ENCODE results near the gene VAMP3.

The VAMP3 gene

DNA sequence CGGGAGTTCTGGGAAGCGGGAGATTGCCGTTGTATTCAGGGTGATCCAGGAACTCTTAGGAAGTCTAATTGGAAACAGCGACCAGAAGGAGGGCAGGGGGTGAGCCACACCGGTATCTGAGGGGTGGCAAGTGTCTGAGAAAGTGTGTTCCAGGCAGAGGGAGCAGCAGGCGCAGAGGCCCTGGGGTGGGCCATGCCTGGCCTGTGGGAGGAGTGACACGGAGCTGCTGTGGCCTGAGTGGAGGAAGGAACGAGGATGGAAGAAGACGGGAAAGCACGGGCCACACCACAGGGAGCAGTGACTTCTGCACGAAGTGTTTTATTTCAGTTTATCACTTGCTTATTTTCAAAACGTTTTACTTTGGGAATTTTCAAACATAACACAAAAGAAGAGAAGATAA lies 24.3 kb downstream of the VAMP3 start:
- Histone ChIP-seq H3K27ac (ENCODE audit: low read depth, low read length) (no peak overlapping the region), H3K36me3 (ENCODE audit: control insufficient read depth in 5 of 5, insufficient read depth in 5 of 5, low read length in 5 of 5) (peaks cover 37 to 86% (median 76%) of the 10 kb centered on the region in 5 donors), H3K9me3 (ENCODE audit: control insufficient read depth in 5 of 5, low read length in 5 of 5) (peaks cover 0 to 5% (median 2%) of the 10 kb centered on the region in 5 donors), H3K9ac (ENCODE audit: low read length in 5 of 5) (no peak overlapping the region), H3K4me1 (ENCODE audit: control insufficient read depth in 5 of 5, insufficient read depth in 5 of 5, low read length in 5 of 5) (no peaks in the 10 kb centered on the region), H3K4me3 (ENCODE audit: low read depth in 1 of 5, low read length in 5 of 5) (no peak overlapping the region), H3K27me3 (ENCODE audit: control insufficient read depth in 5 of 5, insufficient read depth in 4 of 5, low read length in 5 of 5) (no peaks in the 10 kb centered on the region)

DNA sequence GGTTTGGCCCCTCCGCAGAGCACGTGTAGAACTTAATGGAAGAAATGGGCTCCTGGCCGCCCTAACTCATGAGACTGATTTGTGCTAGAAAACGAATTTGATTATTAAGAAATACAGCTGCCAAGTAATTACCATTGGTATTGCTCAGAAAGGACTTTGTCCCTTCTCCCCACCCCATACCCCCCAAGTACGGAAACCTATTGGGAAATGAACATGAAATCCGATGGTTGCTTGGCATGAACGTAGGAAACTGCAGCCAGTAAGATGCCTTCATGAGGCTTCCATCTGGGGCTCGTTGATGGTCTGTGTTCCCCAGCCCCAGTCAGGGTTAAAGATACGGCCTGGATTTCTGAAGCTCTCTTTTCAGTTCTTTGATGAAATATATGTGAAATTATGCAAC lies 34.4 kb downstream of the VAMP3 start:
- H3K27ac ChIP-seq (ENCODE audit: low read depth, low read length): no peak overlapping the region
- no peaks in the 10 kb centered on the region for H3K9me3 ChIP-seq (ENCODE audit: control insufficient read depth in 5 of 5, low read length in 5 of 5)
- H3K4me1 ChIP-seq (ENCODE audit: control insufficient read depth in 5 of 5, insufficient read depth in 5 of 5, low read length in 5 of 5): no peaks in the 10 kb centered on the region
- peaks cover 50 to 89% (median 86%) of the 10 kb centered on the region in 5 donors for H3K36me3 ChIP-seq (ENCODE audit: control insufficient read depth in 5 of 5, insufficient read depth in 5 of 5, low read length in 5 of 5)
- H3K4me3 ChIP-seq (ENCODE audit: low read depth in 1 of 5, low read length in 5 of 5): no peak overlapping the region
- no peaks in the 10 kb centered on the region for H3K27me3 ChIP-seq (ENCODE audit: control insufficient read depth in 5 of 5, insufficient read depth in 4 of 5, low read length in 5 of 5)
- H3K9ac ChIP-seq (ENCODE audit: low read length in 5 of 5): no peak overlapping the region

DNA sequence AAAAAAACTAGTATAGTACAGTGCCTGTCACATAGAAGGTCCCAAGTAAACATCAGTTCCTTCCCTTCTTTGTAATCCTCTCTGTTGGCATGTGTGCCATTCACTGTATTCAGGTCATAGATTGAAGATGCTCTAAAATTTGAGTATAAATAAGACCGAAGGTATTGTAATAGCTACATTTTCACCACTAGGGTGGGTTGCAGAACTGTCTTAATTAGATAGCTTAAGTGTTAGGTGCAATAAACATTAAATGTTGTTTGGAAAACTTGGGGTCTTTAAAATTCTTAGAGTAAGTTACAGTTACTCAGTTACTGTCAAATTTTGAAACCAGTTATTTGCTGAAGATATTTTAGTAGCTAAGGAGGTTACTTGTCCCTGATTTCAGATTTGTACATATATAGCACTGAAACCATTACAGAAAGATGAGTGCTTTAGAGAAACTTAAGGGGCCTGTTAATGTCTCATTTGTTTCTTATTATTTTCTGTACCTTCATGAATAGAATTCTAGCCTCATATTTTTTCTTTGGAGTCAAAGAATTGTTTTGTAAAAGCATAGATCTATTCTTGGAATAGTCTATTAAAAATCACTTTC lies 37.3 kb downstream of the VAMP3 start:
- H3K9ac ChIP-seq (ENCODE audit: low read length in 5 of 5): no peak overlapping the region
- no peaks in the 10 kb centered on the region for H3K27me3 ChIP-seq (ENCODE audit: control insufficient read depth in 5 of 5, insufficient read depth in 4 of 5, low read length in 5 of 5)
- H3K4me3 ChIP-seq (ENCODE audit: low read depth in 1 of 5, low read length in 5 of 5): no peak overlapping the region
- H3K9me3 ChIP-seq (ENCODE audit: control insufficient read depth in 5 of 5, low read length in 5 of 5): peaks cover 0 to 4% (median 4%) of the 10 kb centered on the region in 5 donors
- no peak overlapping the region for H3K27ac ChIP-seq (ENCODE audit: low read depth, low read length)
- no peaks in the 10 kb centered on the region for H3K4me1 ChIP-seq (ENCODE audit: control insufficient read depth in 5 of 5, insufficient read depth in 5 of 5, low read length in 5 of 5)
- H3K36me3 ChIP-seq (ENCODE audit: control insufficient read depth in 5 of 5, insufficient read depth in 5 of 5, low read length in 5 of 5): peaks cover 57 to 88% (median 88%) of the 10 kb centered on the region in 5 donors

DNA sequence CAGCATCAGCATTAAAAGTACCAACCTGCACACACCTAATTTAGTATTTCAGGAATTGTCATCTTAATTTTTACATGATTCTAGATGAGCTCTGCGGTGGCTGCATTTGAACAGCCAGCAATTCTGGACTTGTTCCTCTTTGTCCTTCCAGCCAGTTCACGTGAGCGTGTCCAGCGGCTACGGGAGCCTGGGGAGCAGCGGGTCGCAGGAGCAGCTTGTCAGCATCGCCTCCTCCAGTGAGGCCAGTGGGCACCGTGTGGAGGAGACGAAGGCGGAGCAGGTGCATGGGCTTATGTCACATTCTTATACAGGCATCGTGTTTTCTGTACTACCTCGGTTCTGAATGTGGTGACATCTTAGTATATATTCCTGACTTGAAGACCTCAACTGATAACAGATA lies 38.6 kb downstream of the VAMP3 start:
- Histone ChIP-seq H3K27ac (ENCODE audit: low read depth, low read length) (no peak overlapping the region), H3K27me3 (ENCODE audit: control insufficient read depth in 5 of 5, insufficient read depth in 4 of 5, low read length in 5 of 5) (no peaks in the 10 kb centered on the region), H3K36me3 (ENCODE audit: control insufficient read depth in 5 of 5, insufficient read depth in 5 of 5, low read length in 5 of 5) (peaks cover 59 to 85% (median 84%) of the 10 kb centered on the region in 5 donors), H3K4me3 (ENCODE audit: low read depth in 1 of 5, low read length in 5 of 5) (no peak overlapping the region), H3K9me3 (ENCODE audit: control insufficient read depth in 5 of 5, low read length in 5 of 5) (peaks cover 0 to 13% (median 11%) of the 10 kb centered on the region in 5 donors), H3K4me1 (ENCODE audit: control insufficient read depth in 5 of 5, insufficient read depth in 5 of 5, low read length in 5 of 5) (no peaks in the 10 kb centered on the region), H3K9ac (ENCODE audit: low read length in 5 of 5) (no peak overlapping the region)

DNA sequence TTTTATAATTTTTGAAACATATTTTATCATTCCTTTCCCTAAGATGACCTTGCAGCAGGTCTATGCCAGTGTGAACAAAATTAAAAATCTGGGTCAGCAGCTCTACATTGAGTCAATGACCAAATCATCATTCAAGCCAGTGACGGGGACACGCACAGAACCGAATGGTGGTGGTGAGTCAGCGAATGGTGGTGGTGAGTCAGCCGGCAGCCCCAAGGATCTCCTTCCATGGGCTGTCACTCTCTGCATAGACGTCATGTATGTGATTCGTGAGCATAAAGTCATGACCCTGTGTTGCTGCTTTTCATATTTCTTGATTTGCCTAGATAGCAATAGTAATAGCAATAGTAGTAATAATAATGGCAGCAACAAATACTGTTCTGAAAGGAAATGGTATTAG lies 39.3 kb downstream of the VAMP3 start:
- H3K4me3 ChIP-seq (ENCODE audit: low read depth in 1 of 5, low read length in 5 of 5): no peak overlapping the region
- H3K27ac ChIP-seq (ENCODE audit: low read depth, low read length): no peak overlapping the region
- H3K27me3 ChIP-seq (ENCODE audit: control insufficient read depth in 5 of 5, insufficient read depth in 4 of 5, low read length in 5 of 5): no peaks in the 10 kb centered on the region
- no peaks in the 10 kb centered on the region for H3K4me1 ChIP-seq (ENCODE audit: control insufficient read depth in 5 of 5, insufficient read depth in 5 of 5, low read length in 5 of 5)
- no peak overlapping the region for H3K9ac ChIP-seq (ENCODE audit: low read length in 5 of 5)
- peaks cover 0 to 13% (median 11%) of the 10 kb centered on the region in 5 donors for H3K9me3 ChIP-seq (ENCODE audit: control insufficient read depth in 5 of 5, low read length in 5 of 5)
- peaks cover 59 to 82% (median 78%) of the 10 kb centered on the region in 5 donors for H3K36me3 ChIP-seq (ENCODE audit: control insufficient read depth in 5 of 5, insufficient read depth in 5 of 5, low read length in 5 of 5)

DNA sequence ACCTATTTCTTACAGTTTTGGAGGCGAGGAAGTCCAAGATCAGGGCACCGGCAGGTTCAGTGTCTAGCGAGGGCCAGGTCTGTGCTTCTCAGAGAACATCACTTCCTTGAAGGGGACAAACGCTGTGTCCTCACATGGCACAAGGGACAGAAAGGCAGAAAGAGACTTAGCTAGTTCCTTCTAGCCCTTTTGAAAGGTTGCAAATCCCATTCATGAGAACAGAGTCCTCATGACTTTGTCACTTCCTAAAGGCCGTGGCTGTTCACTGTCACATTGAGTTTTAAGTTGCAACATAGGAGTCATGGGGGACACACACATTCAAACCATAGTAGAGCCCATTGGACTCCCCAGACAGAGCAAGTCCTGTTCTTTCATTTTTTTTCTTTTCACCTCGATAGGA lies 40.4 kb downstream of the VAMP3 start:
- Histone ChIP-seq H3K9me3 (ENCODE audit: control insufficient read depth in 5 of 5, low read length in 5 of 5) (peaks cover 0 to 13% (median 11%) of the 10 kb centered on the region in 5 donors), H3K4me3 (ENCODE audit: low read depth in 1 of 5, low read length in 5 of 5) (no peak overlapping the region), H3K27ac (ENCODE audit: low read depth, low read length) (no peak overlapping the region), H3K36me3 (ENCODE audit: control insufficient read depth in 5 of 5, insufficient read depth in 5 of 5, low read length in 5 of 5) (peaks cover 55 to 72% (median 67%) of the 10 kb centered on the region in 5 donors), H3K27me3 (ENCODE audit: control insufficient read depth in 5 of 5, insufficient read depth in 4 of 5, low read length in 5 of 5) (no peaks in the 10 kb centered on the region), H3K4me1 (ENCODE audit: control insufficient read depth in 5 of 5, insufficient read depth in 5 of 5, low read length in 5 of 5) (no peaks in the 10 kb centered on the region), H3K9ac (ENCODE audit: low read length in 5 of 5) (no peak overlapping the region)

DNA sequence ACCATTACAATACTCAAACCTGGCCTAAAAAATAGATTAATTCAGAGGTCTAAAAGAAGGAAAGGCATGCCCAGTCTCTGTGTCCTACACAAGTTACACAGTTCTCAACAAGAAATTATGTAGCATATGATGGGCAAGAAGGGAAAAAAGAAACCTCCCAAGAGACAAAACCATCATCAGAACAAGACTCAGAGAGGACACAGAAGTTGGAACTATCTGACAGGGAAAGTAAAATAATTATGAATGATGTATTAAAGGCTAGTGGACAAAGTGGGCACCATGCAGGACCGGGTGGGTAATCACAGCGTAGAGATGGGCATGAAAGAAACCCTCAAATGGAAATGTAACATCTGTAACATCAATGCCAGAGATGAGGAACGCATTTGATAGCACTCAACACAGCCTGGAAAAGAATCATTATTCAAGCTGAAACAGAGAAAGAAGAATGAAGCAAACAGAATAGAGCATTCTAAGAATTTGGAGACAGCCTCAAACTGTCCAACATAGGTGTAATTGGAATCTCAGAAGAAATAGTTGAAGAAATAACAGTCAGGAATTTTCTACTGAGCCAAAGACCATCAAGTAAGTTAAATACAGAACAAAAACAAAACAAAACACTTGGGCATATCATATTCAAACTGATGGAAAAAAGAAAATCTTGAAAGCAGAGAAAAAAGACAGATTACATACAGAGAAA lies 42.7 kb downstream of the VAMP3 start:
- Histone ChIP-seq H3K4me1 (ENCODE audit: control insufficient read depth in 5 of 5, insufficient read depth in 5 of 5, low read length in 5 of 5) (no peaks in the 10 kb centered on the region), H3K27ac (ENCODE audit: low read depth, low read length) (no peak overlapping the region), H3K9ac (ENCODE audit: low read length in 5 of 5) (no peak overlapping the region), H3K36me3 (ENCODE audit: control insufficient read depth in 5 of 5, insufficient read depth in 5 of 5, low read length in 5 of 5) (peaks cover 64 to 78% (median 67%) of the 10 kb centered on the region in 5 donors), H3K9me3 (ENCODE audit: control insufficient read depth in 5 of 5, low read length in 5 of 5) (peaks cover 0 to 13% (median 11%) of the 10 kb centered on the region in 5 donors), H3K4me3 (ENCODE audit: low read depth in 1 of 5, low read length in 5 of 5) (no peak overlapping the region), H3K27me3 (ENCODE audit: control insufficient read depth in 5 of 5, insufficient read depth in 4 of 5, low read length in 5 of 5) (no peaks in the 10 kb centered on the region)

DNA sequence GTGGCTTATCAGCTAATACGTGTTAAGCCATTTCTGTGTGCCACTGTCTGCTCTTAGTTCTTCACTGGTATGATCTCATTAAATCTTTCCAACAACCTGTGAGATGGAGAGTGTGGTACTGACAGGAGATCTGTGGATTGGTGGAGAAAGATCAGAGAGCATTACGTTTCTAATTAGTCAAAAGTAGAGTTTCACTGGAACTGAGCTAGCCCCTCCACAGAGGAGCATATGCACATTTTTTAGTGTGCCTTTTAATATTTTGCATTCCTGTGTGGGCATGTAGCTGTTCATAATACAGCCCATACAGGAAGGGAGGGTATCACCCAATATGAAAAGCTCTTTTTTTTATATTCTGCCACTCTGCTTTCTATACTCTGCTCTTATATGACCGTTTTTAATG lies 50.2 kb downstream of the VAMP3 start:
- Histone ChIP-seq H3K36me3 (ENCODE audit: control insufficient read depth in 5 of 5, insufficient read depth in 5 of 5, low read length in 5 of 5) (peaks cover 68 to 92% (median 78%) of the 10 kb centered on the region in 5 donors), H3K9me3 (ENCODE audit: control insufficient read depth in 5 of 5, low read length in 5 of 5) (no peaks in the 10 kb centered on the region), H3K4me3 (ENCODE audit: low read depth in 1 of 5, low read length in 5 of 5) (no peak overlapping the region), H3K27me3 (ENCODE audit: control insufficient read depth in 5 of 5, insufficient read depth in 4 of 5, low read length in 5 of 5) (no peaks in the 10 kb centered on the region), H3K27ac (ENCODE audit: low read depth, low read length) (no peak overlapping the region), H3K9ac (ENCODE audit: low read length in 5 of 5) (no peak overlapping the region), H3K4me1 (ENCODE audit: control insufficient read depth in 5 of 5, insufficient read depth in 5 of 5, low read length in 5 of 5) (no peaks in the 10 kb centered on the region)

DNA sequence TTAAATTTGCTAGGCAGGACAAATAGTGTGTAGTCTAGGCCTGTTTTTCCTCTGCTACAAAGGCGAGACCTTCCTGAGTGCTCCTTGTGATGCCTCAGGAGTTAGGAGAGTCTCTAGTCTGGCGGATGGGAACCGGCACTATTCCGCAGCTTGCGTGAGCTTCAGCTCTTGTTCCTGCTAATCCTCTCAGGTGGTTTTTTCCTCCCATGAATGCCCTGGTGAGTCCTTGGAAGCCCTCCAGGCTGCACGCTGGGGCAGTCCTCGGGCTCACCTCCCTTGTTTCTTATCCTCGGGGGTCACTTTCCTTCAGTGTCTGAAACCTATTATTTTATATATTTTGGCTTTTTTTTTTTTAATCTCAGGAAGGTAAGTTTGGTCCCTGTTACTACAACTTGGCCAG lies 53.6 kb downstream of the VAMP3 start:
- Histone ChIP-seq H3K27me3 (ENCODE audit: control insufficient read depth in 5 of 5, insufficient read depth in 4 of 5, low read length in 5 of 5) (no peaks in the 10 kb centered on the region), H3K4me1 (ENCODE audit: control insufficient read depth in 5 of 5, insufficient read depth in 5 of 5, low read length in 5 of 5) (no peaks in the 10 kb centered on the region), H3K9ac (ENCODE audit: low read length in 5 of 5) (no peak overlapping the region), H3K9me3 (ENCODE audit: control insufficient read depth in 5 of 5, low read length in 5 of 5) (no peaks in the 10 kb centered on the region), H3K36me3 (ENCODE audit: control insufficient read depth in 5 of 5, insufficient read depth in 5 of 5, low read length in 5 of 5) (peaks cover 61 to 96% (median 87%) of the 10 kb centered on the region in 5 donors), H3K4me3 (ENCODE audit: low read depth in 1 of 5, low read length in 5 of 5) (no peak overlapping the region), H3K27ac (ENCODE audit: low read depth, low read length) (no peak overlapping the region)

DNA sequence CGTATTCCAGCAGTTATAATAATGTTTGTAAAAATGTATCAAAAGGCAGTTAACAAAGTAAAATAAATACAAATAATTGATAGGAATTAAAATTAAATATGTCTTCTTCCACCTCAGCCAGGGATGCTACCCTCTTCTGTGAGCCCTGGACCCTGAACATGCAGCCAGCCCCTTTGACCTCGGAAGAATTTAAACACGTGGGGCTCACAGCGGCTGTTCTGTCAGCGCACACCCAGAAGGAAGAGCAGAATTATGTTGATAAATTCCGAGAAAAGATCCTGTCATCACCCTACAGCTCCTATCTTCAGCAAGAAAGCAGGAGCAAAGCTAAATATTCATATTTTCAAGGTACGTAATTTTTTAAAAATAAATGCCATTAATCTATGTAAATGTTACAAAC lies 55.3 kb downstream of the VAMP3 start:
- Histone ChIP-seq H3K9ac (ENCODE audit: low read length in 5 of 5) (no peak overlapping the region), H3K4me1 (ENCODE audit: control insufficient read depth in 5 of 5, insufficient read depth in 5 of 5, low read length in 5 of 5) (no peaks in the 10 kb centered on the region), H3K27ac (ENCODE audit: low read depth, low read length) (no peak overlapping the region), H3K9me3 (ENCODE audit: control insufficient read depth in 5 of 5, low read length in 5 of 5) (no peaks in the 10 kb centered on the region), H3K36me3 (ENCODE audit: control insufficient read depth in 5 of 5, insufficient read depth in 5 of 5, low read length in 5 of 5) (peaks cover 56 to 94% (median 83%) of the 10 kb centered on the region in 5 donors), H3K27me3 (ENCODE audit: control insufficient read depth in 5 of 5, insufficient read depth in 4 of 5, low read length in 5 of 5) (no peaks in the 10 kb centered on the region), H3K4me3 (ENCODE audit: low read depth in 1 of 5, low read length in 5 of 5) (no peak overlapping the region)

All from subcutaneous abdominal adipose tissue (tissue), 5 donors.